C1 segment of cervical spinal cord (tissue), 14 donors: ENCODE measurements around the gene TSPAN1.

ENCODE experiments used
- DNase-seq, 14 donors: peaks; one replicate each; lab custom pipeline; 2025; lab: John Stamatoyannopoulos, UW

The TSPAN1 gene, protein sequence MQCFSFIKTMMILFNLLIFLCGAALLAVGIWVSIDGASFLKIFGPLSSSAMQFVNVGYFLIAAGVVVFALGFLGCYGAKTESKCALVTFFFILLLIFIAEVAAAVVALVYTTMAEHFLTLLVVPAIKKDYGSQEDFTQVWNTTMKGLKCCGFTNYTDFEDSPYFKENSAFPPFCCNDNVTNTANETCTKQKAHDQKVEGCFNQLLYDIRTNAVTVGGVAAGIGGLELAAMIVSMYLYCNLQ

GRCh38 chr1:46174448-46175231 is at the start of gene TSPAN1:
Gene TSPAN1, plus strand, starts transcription at chr1:46175087. Its CDS starts 6,021 bp downstream, at chr1:46181108.
- DNase-seq, result peak in 2 of 14 donors; percentile 29 to 95

- DNase-seq, result no peak
These were observed 46.5 kb upstream of the TSPAN1 start for GRCh38 chr1:46128344-46128743.

DNA sequence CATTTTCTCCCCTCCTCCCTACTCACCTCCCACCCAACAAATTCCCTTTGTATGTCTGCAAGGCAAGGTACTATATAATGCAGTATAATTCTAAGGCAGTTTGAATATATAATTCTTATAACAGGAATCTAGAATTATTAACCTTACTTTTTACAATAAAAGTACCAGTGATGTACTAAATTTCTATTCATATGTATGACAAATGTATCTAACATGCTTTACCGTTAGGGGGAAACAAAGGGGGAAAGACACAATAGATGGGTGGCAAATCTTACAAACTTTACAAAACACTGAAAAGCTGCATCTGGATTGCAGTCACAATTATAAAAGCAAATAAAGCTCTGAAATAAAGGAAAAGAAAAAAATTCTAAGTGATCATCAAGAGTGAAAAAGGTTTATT is 44.8 kb upstream of the TSPAN1 start:
- no peak for DNase-seq

DNA sequence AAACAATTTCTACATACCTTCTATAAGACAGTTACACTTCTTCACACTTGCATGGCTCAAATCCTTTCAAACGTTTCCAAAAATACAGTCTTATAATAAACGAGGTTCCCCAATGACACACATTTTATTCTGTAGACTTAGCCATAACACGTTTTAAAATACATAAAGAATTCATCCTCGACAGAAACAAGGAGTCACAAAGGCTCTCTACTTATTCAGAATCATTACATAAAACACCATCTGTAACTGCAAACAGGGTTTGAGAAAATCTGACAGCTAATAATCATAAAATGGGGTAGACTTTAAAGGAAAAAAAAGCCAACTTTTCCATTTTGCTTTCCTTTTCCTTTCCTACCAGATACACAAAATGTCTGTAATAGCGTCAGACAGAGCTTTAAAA is 44.3 kb upstream of the TSPAN1 start:
- DNase-seq, result peak in 1 of 14 donors; percentile 58

GRCh38 chr1:46131093-46131492 is 43.8 kb upstream of the TSPAN1 start:
- DNase-seq, result peak in 1 of 14 donors; percentile 49

- DNase-seq, result peak in 6 of 14 donors; percentile 15 to 61 (median 39)
These were observed 43.0 kb upstream of the TSPAN1 start for GRCh38 chr1:46131712-46132528.

DNA sequence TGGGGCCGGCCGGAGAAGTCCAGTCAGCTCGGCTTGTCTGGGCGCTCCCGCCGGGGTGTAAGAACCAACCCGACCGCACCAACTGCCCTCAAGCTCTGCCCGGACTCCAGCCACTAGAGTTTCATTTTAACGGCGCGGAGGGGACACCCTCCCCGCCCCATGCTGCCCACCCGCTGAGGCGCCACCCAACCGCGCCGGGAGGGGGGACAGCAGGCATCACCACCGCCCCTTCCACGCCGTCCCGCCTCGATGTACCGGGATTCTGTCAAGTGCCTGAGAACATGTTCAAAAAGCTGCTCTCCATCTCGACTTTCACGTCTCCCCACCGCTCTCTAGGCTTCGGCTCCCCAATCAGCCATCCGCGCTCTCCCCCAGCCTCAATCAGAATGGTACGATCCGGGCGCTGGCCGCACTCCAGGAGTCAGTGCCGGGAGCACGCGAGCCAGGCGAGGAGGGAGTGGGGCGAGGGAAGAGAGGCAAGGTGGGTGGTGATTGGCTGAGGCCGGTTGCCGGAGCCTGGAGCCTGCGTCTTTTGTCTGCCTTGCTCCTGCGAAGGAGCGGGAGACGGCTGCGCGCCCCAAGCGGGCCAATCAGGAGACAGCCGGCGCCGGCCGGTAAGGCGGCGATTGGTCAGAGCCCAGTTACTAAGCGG is 42.2 kb upstream of the TSPAN1 start, which contains the start of gene PIK3R3:
Gene PIK3R3, minus strand, starts transcription at position 101 of the 652 bp plus-strand sequence. CDS start 677 bp downstream, outside the sequence.
- DNase-seq, result peak; percentile 72 to 99 (median 97)

DNA sequence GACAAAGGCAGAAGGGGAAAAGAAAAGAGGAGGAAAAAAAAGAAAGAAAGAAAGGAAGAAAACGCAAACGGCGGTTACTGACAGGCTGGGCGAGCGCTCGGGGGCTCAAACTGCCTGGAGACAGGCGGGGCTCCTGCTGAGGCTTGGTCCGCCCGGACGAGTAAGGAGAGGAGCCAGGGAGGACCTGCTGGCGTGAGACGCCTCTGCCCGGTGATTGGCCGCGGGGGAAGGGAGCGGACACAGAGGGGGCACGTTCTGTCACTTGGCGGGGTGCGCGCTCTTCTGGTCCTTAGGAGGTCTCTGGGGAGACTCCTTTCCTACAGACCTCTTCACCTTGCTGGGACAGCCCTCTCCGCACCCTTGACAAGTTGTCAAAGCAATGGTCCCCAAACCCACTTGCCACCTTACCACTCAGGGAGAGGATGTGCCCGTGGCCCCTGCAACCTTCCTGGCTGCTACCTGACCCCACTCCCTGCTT is 41.7 kb upstream of the TSPAN1 start:
- DNase-seq, result peak in 2 of 14 donors; percentile 67 to 78

- no peak for DNase-seq
These were observed 41.0 kb upstream of the TSPAN1 start for GRCh38 chr1:46133781-46134350.

- DNase-seq, result peak in 1 of 14 donors; percentile 85
These were observed 40.1 kb upstream of the TSPAN1 start for GRCh38 chr1:46134660-46135331.

DNA sequence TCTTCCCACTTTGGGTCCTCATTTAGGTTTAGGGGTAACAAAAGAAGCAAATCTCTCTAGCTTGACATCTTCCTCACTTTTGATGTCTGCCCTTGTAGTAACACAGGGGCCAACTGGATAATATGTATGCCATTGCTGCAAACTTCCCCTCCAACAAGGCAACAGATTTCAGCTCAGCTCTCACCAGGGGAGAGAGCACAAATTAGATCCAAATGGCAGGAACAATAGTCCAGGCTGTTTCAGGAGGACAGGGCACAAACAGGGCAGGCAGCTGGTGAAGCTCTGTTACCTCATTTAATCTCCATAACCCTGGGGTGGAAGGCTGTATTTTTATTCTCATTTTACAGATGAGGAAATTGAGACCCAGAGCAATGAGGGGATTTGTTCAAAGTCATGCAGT is 38.2 kb upstream of the TSPAN1 start:
- DNase-seq, result peak in 2 of 14 donors; percentile 10 to 95

DNA sequence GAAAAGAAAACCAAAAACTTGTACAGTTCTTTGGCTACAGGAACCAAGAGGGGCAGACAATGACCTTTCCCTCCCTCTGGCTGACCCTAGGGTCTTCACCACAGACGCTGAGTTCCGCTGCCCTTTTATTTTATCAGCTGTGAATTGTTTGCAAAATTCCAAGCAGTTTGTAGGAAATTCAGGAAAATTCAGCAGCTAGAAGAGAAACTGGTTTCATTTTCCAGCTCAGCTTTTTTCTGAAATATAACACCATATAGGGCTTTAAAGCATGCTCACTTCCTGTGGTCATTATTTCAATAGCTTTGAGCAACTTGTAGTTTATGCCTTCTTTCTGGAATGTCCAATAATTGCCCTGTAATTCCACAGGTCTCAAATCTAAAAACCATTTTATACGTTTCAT is 37.0 kb upstream of the TSPAN1 start:
- no peak for DNase-seq

DNA sequence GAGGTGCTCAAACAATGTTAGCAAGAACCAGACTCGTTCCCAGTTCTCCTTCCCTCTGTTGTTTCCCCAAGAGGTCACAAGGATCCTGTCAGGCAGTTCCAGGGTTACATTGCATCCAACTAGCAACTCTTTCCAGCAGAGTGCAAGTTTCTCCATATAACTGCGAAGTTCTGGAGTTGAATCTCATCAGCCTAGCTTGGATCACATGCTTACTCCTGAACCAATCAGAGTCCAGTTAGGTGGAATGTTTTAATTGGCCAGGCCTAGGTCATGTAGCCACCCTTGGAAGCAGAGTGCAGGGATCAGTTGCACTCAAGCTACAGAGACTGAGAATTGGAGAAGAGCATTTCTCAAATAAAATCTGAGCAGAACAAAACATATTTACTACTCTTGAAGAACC is 26.6 kb upstream of the TSPAN1 start:
- no peak for DNase-seq

GRCh38 chr1:46150085-46150484 is 24.8 kb upstream of the TSPAN1 start:
- no peak for DNase-seq

- no peak for DNase-seq
These were observed 22.9 kb upstream of the TSPAN1 start for GRCh38 chr1:46152016-46152415.

GRCh38 chr1:46153228-46153627 is 21.7 kb upstream of the TSPAN1 start:
- DNase-seq, result no peak

GRCh38 chr1:46153732-46154131 is 21.2 kb upstream of the TSPAN1 start:
- DNase-seq, result no peak

DNA sequence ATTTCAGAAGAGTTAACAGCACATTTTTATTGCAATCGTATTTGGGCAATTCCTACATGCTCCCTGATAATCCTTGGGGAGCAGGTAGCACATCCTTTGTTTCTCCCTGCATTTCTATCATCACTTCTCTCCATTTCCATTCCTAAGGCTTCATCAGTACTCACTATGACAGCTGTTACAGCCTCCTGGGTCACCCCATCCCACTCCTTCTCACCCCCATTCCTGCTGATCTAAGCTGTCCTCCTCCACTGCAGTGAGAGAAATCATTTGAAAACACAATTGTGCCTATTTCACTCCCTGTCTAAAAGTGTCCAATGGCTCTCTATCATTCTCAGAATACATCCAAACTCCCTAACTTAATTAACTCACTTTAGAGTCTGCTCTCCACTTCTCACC is 17.0 kb upstream of the TSPAN1 start:
- DNase-seq, result no peak

GRCh38 chr1:46158312-46159281 is 16.3 kb upstream of the TSPAN1 start:
- DNase-seq, result no peak
